ENCODE data around the gene KIF6.

KIF6 gene

DNA sequence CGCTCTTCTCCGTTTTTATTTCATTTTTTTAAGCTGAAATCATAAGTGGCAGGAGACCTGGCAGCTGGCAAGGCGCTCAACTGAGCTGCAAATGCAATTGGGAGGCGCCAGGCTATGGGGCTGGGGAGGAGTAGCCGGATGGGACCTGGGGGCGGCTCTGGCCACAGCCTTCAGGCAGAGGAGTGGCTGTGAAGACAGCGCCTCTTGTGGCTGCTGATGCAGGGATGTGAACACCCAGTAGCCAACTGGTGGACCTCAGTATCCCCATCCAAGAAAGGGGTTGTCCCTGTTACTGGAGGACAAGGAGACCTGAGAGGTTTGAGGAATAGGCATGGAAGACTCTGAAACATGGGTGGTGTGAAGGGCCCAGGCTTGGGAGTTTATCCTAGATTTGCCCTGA, 423.6 kb downstream of the KIF6 start:
- in situ Hi-C loops (cut with HindIII; ENCODE audit: low sequenced_read_pairs), result no loop called here
- peak; percentile 28 for TF ChIP-seq CTCF (IDR thresholded peaks at IDR 0.05; ENCODE audit: low read depth, low read length, missing control alignments)
- DNase-seq (ENCODE audit: low read depth), result no peak
- no peak overlapping the region for H3K4me3 ChIP-seq (ENCODE audit: low read depth, low read length)

GRCh38 chr6:39300739-39301138, 424.5 kb downstream of the KIF6 start:
- H3K4me3 ChIP-seq (ENCODE audit: low read depth, low read length), result no peak overlapping the region
- no peak for DNase-seq (ENCODE audit: low read depth)
- no peak for TF ChIP-seq CTCF (IDR thresholded peaks at IDR 0.05; ENCODE audit: low read depth, low read length, missing control alignments)
- in situ Hi-C loops (cut with HindIII; ENCODE audit: low sequenced_read_pairs), result no loop called here

GRCh38 chr6:39298061-39298460, 427.1 kb downstream of the KIF6 start:
- in situ Hi-C loops (cut with HindIII; ENCODE audit: low sequenced_read_pairs), result no loop called here
- no peak for DNase-seq (ENCODE audit: low read depth)
- H3K4me3 ChIP-seq (ENCODE audit: low read depth, low read length), result no peak overlapping the region
- TF ChIP-seq CTCF (IDR thresholded peaks at IDR 0.05; ENCODE audit: low read depth, low read length, missing control alignments), result no peak

GRCh38 chr6:39296745-39297640, 428.2 kb downstream of the KIF6 start:
- TF ChIP-seq CTCF (IDR thresholded peaks at IDR 0.05; ENCODE audit: low read depth, low read length, missing control alignments), result no peak
- no peak overlapping the region for H3K4me3 ChIP-seq (ENCODE audit: low read depth, low read length)
- DNase-seq (ENCODE audit: low read depth), result no peak
- in situ Hi-C loops (cut with HindIII; ENCODE audit: low sequenced_read_pairs), result no loop called here

DNA sequence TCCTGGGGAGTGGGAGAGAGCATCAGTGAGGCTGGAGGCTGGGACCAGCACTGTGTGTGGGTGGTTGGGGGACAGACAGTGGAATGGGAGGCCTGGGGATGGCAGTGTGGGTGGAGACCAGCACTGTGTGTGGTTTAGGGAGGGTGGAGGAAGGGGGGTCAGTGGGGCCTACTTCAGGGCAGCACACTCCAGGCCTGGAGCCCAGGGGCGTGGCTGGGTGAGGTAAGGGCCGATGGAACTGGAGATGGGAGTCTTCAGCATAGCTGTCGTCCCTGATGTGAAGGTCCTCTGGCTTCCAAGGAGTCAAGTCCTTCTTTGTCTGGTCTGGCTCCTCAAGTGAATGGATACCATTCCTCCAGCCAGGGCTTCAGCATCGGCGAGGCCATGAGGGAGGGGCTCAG, 429.6 kb downstream of the KIF6 start:
- in situ Hi-C loops (cut with HindIII; ENCODE audit: low sequenced_read_pairs), result no loop called here
- no peak for TF ChIP-seq CTCF (IDR thresholded peaks at IDR 0.05; ENCODE audit: low read depth, low read length, missing control alignments)
- DNase-seq (ENCODE audit: low read depth), result no peak
- H3K4me3 ChIP-seq (ENCODE audit: low read depth, low read length), result no peak overlapping the region

DNA sequence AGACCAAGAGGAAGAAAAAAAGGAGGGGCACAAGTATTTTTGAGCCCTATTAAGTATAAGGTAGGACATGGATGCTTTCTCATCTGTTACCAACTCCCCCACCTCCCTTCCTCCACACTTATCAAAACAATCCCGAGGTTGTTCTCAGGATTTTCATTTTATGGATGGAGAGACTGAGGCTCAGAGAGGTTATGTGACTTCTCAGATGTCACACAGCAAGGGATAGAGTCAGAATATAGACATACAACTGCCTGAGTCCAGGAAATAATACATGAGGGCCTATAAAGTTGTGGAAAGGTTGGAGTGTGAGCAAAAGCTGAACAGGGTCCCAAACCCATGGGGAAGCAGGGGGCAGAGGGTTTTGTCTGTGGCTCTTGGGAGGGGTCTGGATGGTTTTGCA, 430.3 kb downstream of the KIF6 start:
- TF ChIP-seq CTCF (IDR thresholded peaks at IDR 0.05; ENCODE audit: low read depth, low read length, missing control alignments), result no peak
- in situ Hi-C loops (cut with HindIII; ENCODE audit: low sequenced_read_pairs), result no loop called here

More for the DNA sequence above, 430.3 kb downstream of the KIF6 start:
- no peak overlapping the region for H3K4me3 ChIP-seq (ENCODE audit: low read depth, low read length)
- DNase-seq (ENCODE audit: low read depth), result no peak
